Stimulated activated naive CD4-positive, alpha-beta T cell (primary cell): ENCODE measurements around the gene METTL14.
"Not testable (repeated sequence)": the region's sequence is repeated elsewhere in the genome, so short reads cannot be mapped to it uniquely, and the experiment has no call there.

Source experiments
- DNase-seq, 6 experiments: peaks; one replicate each; lab custom pipeline; 2025; lab: John Stamatoyannopoulos, UW

METTL14 gene

DNA sequence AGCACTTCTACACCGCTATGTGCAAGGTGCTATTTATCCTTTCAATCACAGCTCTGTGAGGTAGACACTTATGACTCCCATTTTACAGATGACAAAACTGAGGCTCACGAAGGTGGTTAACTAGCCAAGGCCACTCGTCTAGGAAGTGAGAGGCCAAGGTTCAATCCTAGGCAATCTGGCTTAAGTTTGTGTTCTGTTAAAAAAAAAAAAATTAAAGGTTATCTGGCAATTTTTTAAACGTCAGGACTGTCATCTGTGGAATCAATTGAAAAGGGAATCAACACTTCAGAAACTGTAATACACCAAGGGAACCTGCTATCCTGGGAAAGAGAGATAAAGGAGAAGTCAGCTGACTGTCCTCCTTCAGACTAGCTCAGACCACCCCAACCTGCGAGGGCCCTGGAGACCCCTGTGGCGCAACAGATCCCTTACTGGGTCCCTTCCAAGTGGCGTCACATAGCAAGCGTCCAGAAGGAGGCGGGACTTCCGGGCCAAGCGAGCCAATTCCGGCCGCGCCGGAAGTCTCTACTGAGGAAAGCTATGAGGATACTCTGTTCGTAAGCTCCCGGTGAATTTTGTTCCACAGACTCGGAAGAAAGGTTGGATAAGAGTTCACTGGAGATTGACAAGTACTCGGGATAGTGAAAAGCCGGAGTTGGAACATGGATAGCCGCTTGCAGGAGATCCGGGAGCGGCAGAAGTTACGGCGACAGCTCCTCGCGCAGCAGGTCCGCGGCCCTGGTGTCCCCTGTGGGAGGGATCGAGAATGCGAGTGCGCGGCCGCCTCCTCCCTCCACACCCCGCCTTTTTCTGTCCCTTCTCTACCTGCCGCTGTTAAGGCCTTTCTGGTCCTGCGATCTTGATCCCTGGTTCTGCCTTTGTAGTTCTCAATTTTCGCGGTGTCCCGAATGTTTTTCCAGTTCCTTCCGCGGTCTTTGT is at the start of gene METTL14:
TSS of gene METTL14 (plus strand) at position 520 of the 939 bp plus-strand sequence. CDS start at position 663, 143 bp downstream.
- peak; percentile 68 to 91 (median 76) for DNase-seq

DNA sequence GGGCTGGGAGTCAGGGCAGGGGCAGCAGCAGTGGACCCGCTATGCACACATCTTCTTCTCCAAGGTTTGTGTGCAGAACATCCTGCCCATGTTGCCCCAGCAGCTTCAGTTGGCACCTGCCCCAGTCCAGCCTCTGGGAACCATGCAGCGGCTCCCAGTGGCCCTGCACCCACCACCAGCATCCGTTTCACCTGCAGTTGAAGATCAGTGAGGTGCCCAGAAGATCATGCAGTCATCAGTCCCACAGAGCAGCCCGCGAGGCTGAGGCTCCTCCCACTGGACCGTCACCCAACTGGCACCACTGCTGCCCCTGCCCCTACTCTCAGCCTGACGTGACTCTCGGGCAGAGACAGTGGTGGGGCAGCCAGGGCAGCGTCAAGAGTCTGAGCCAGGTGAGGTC is 49.1 kb upstream of the METTL14 start:
- not testable (repeated sequence) for DNase-seq

DNA sequence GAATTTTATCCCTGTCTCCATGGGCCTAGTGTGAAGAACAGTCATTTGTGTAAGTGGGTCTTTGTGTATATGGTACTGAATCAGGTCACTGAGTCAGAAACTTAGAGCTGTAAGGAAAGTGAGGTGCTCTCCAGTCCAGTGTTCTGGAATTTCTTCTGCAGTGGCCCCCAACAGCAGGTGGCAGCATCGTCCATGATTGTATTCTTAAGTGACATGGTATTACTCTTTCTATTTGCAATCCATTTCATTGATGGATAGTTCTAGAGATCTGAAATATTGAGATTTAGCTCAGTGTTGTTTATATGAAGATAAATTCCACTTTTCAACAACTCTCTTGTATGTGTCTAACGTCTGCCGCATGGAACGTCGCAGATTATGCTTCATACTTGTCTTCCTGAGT is 20.5 kb upstream of the METTL14 start:
- not testable (repeated sequence) for DNase-seq

DNA sequence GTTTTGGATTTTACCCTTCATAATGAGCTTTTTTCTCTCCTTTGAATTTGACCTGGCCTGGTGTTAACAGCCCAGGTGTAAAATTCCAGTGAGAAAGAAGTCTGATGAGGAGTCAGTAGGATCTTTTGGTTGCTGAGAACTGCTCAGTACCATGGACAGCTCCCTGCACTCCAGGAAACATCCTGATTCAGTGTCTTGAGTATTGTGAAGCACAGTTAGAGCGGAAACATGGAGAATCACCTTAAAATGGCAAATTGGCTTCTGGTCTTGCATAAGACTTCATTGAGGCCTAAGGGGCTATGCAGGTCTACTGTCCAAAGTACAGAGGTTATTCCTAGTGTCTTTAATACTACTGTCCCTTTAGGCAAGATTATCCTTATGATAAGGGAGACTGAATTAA is 16.0 kb upstream of the METTL14 start:
- DNase-seq, result peak in 4 of 6 experiments; percentile 32 to 42 (median 32)

DNA sequence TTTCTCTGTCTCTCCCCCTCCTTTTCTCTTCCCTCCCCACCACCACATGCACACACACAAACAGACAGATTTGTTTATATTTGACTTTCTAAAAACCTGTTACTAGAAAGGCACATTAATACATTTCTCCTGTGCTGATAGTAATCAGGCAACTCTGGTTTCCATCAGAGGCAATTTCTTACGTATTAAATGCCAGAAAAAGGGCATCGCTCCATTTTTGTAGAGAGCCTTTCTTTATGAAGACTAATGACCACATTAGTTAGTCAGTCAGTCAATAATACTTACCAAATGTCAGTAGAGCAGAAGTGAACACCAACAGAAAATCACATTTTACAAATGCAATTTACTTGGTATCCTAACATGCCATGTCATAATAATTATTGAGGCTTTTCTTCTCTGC is 14.2 kb upstream of the METTL14 start:
- DNase-seq, result not testable (repeated sequence)

DNA sequence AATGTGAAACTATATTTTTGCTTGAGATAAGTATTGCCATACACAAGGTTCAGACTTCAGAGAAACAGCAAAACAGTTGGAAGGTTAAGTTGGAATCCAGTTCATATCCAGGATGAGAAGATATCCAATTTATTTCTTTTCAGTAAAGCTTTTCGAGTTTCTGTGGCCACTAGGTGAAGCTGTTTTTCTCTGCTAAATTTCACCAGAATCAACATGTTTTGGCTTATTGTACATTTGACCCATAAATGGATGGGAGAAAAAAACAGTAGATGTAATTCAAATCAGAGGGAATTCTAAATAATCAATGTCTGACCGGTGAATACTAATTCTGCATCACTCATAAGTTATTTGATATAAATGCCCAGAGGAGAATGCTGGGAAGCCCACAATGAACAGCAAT is 9.1 kb upstream of the METTL14 start:
- DNase-seq, result no peak

DNA sequence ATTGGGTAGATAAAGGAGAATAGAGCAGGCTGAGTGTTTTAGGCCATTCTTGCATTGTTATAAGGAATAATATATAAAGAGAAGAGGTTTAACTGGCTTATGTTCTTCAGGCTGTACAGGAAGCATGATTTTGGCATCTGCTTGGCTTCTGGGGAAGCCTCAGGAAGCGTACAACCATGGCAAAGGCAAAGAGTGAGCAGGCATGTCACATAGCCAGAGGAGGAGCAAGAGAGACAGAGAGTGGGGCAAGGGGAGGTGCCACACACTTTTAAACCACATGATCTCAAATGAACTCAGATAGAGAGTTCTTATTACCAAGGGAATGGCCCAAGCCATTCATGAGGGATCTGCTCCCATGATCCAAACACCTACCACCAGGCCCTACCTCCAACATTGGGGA is 4.4 kb upstream of the METTL14 start:
- no peak for DNase-seq

DNA sequence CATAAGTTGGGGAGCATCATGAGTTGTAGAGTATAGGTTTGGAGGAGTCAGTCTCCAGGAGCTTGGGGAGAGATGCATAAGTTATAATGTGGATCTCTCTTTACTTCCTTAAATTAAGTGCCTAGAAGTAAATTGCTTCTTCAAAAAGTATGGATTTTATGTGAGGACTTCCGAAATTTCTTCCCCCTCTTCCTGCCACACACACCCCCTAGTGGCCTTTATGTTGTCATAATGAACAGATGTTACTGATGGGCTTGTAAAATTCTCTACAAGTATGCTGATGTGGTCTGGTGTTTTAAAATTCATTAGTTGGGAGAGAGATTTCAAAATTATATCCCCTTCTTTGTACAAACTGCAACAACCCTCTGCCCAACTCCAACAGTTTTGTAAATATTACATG is 2.3 kb upstream of the METTL14 start:
- DNase-seq, result peak in 1 of 6 experiments; percentile 2

DNA sequence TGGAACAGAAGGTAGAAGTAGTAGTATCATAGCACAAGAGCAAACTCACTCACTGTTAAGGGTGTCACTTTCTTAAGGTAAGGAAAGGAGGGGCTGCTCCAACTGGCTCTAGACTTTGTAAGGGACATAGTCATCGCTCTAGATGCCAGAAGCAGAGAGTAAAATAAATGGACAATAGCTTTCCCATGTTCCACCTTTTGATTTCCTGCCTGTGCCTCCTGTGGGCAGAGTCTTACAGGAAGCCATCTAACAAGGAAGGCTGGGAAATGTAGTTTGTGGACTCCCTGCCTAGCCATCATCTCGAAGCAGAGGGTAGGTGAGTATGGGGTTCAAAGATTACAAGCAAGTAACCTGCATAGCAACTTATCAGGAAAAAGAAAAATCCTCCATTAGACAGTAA is 1.7 kb upstream of the METTL14 start:
- no peak for DNase-seq

DNA sequence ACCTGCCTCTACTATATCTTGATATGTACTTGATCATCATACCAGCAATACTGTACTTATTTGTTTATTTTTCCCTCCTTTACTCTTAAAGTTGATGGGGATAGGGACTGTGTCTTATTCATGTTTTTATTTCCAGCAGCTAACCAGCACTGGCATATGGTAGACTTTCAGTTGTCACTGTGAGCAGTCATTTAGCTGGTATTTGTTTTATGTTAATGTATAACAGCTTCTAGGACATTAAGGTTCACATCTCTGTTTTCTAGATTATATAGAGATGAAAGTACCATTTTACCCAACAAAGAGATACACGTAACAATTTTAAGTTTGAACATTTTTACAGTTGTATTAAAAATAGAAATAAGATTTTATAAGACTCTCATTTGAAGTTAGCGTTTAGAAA is 17.9 kb downstream of the METTL14 start:
- no peak for DNase-seq

DNA sequence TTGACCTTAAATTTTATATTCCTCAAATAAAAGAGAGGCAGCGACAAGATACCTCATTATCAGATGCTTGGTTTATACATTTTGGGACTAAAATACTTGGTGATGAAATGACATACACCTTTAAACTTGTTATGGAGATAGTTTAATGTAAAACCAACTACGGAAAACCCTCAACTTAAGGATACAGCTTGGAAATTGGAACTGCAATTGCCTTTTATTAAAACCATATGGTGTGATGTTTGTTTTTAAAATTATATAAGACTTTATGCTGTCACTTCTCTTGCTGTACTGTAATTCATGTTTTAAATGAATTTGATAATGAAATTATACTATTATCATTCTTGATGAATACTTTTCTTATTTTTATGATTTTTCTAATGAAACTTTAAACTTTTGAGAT is 25.9 kb downstream of the METTL14 start:
- no peak for DNase-seq

DNA sequence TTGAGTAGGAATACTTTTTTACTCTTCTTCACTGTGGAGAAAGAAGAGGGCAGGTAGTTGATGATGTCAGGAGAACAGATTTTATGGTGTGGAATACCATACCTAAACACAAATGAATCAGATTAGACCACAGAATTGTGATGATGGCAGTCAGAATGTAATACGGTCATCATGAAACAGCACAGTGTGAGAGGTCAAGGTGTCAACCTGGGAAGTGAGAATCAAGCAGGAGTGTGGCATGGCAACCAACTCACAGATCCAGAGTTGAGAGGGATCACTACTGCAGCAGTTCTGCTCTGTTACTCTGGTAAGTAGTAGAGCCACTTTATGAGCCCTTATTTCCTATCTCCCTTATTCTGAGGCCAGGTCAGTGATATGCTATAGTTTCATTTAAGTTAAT is 27.7 kb downstream of the METTL14 start:
- no peak for DNase-seq

DNA sequence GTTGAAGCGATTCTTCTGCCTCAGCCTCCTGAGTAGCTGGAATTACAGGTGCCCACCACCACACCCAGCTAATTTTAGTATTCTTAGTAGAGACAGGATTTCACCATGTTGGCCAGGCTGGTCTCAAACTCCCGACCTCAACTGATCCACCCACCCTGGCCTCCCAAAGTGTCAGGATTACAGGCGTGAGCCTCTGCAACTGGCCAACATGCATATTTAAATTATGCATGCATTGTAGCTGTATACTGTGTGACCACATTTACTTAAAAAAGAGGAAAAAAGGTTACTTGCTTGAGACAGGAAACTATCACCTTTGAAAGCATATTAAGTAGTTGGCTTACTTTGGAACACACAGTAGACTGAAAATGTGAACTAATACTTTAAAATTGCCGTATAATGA is 29.5 kb downstream of the METTL14 start:
- no peak for DNase-seq

DNA sequence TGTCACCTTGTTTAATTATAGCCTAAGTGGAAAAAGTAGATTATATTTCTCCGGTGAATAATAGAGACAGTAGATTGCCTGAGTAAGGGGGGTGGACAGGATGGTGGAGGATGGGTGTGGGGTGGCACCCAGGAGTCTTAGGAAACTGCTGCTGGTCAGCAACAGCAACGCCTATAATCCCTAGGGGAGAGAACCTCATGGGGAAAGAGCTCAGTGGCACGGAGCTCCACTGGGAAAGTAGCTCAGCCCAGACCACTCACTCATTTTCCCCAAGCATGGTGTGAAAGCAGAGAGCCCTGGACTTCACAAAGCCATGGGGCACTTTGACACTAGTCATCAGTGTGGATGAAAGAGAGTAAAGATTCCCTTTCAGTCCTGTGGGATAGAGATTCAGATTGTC is 31.1 kb downstream of the METTL14 start:
- no peak for DNase-seq

DNA sequence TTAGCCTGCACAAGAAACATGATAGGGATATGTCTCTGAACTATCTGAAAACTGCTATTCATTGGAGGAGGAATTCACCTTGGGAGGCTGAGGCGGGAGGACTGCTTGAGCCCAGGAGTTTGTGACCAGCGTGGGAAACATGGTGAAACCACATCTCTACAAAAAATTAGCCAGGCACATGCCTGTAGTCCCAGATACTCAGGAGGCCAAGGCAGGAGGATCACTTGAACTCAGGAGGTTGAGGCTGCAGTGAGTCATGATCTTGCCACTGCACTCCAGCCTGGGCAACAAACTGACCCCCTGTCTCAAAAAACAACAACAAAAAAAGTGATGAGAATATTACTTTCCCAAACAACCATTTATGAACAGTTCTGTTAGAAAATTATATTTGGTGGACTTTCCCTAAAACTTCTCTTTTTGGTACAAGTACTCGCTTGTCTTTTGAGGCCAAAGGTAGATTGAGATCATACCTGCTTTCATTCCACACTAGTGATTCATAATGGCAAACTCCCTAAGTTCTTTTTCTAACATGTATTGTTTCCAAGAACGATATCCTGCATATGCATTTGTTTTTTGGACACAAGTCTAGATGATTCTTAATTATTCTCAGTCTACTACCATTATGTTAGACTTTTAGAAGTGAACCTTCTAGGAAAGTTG is 33.4 kb downstream of the METTL14 start:
- no peak for DNase-seq

DNA sequence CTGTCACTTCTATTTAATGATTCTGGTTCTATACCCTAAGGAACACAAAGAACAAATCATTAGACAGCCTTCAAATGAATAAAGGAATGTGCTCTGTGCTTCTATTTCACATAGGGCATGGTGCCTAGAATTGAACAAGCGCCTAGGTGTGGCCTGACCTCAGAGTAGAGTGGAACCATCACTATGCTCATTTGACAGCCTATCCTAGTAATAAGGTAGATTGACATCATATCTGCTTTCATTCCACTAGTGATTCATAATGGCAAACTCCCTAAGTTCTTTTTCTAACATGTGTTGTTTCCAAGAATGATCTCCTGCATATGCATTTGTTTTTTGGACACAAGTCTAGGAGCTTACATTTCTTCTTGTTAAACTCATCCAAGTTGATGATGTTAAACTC is 36.6 kb downstream of the METTL14 start:
- DNase-seq, result no peak

DNA sequence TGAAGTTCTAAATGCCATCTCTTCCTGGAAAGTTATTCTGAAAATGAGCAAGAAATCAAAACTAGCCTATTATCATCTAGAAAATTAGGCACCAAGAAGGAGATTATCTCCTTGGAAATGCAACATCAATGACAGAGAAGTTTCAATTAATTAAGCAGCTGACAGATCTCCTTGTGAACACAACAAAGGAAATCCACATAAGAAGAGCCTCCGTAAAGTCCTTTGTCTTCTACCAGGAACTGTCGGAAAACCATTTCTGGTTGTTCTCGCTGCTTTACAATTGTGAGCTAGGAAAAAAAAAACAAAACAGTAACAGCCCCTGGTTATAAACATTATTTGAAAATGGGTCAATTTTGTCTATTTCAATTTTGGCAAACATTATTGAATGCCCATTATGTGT is 38.2 kb downstream of the METTL14 start:
- no peak for DNase-seq

DNA sequence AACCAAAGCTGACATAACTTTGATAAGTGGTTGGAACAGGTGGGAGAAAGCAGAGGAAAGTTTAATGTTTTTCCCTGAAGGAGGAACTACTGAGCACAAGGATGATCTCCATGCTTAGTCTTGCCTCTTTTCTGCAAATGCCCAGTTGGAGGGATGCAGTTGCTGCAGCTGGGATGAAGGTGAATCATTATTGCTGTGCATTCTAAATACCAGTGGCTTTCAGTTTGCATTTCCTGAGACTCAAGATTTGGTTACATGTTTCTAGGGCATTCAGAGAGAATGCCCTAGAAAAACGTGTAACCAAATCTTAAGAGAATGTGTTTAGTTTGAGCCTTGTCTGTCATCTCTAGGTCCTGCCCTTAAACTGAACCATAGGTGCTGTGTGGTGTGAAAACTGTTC is 42.2 kb downstream of the METTL14 start:
- DNase-seq, result no peak

DNA sequence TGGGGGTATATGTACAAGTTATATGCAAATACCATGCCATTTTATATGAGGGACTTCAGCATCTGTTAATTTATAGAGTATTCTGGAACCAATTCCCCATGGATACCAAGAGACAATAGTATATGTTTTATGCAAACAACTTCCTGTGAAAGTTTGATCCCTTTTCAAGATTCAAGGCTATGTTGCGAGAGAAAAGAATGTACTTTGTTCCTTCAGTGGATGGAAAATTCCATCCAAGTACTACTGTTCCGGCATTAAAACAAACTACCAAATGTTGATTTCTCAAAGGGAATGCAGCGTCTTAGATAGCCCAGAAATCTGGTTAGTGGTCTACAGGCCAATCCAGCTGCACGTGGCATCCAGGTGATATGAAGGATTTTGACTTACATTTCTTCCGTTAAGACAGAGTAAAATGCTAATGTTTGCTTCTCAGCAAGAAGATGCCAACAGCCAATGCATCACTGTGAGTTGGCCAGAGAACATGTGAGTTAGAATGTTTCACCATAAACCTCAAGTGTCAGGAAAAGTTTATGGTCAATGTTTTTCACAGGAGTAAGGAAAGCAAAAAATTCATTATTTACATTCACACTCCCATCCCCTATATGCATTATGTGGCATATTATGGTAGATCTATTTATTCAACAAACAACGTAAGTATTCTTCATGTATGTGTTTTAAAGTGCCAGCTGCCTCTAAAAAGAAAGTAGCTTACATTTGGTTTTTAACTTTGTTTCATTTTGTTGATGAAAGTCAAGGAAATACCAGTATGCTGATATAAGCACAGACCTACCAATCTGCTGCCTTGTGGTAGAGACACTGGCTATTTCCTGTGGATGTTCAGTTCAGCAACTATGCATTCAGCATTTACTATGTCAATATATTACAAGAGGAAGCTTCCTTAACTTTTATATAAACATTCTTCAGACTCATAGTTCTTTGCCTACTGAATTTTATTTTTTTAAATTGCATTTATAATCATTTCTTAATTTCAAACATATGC is 44.4 kb downstream of the METTL14 start:
- DNase-seq, result peak in 3 of 6 experiments; percentile 28 to 44 (median 29)

DNA sequence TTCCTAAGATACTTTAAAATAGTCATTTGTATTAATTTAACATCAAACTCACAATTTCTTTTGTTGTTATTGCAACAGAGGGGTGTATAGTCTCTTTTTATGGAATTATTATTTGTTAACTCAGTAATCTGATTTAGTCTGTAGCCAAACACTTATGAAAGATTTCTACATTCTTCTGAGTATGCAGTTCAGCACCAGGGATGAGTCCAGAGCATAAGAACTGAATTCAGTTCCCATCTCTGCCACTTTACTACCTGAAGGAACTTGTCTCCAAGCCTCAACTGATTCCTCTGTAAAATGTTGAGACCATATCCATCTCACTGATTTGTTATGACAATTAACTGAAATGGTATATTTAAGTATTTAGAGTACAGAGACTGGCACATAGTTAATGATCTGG is 45.5 kb downstream of the METTL14 start:
- DNase-seq, result no peak

DNA sequence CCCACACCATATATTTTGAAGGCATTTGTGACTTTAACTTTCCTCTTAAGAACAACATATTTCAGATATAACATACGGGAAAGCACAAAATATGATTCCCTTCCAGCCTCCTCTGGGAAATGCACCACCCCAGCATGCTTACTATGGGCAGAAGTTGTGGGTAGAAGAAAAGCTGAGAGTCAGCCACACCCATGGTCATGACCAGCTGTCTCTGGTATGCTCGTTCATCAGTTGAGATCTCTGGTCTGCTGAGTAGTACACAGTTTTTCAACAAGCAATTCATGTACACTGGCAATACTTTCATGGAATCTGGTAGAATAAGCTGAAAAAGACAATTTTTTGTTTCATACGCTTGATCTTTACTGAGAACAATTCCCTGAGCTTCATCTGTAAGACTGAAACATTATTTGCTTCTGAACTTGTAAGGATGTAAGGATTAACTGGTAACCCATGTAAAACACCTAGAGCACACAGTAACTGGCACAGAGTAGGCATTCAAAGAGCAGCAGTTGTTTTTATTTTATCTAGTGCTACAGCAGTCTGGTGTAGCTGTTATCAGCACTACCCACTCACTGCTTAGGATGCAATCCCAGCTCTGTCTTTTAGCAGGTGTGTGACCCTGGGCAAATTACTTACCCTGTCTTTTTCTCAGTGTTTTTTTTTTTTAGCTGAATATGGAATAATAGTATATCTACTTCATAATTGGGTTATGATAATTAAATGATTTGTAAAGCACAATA is 47.6 kb downstream of the METTL14 start:
- DNase-seq, result no peak
